HG03565 (cell line): ENCODE measurements around the gene ATP6V0E1.
A peak's percentile ranks its signal among the peaks of the same experiment; 100 is the strongest.
"Not testable (repeated sequence)": the region's sequence is repeated elsewhere in the genome, so short reads cannot be mapped to it uniquely, and the experiment has no call there.

Experiments used
- ATAC-seq: cut with Tn5 transposase; IDR thresholded peaks from one replicate; pipeline ENCODE4 v1.9.1; 2021; ENCODE audit warnings: mild to moderate bottlenecking, moderate library complexity; ENCODE audit not compliant: unreplicated experiment

ATP6V0E1 gene

DNA sequence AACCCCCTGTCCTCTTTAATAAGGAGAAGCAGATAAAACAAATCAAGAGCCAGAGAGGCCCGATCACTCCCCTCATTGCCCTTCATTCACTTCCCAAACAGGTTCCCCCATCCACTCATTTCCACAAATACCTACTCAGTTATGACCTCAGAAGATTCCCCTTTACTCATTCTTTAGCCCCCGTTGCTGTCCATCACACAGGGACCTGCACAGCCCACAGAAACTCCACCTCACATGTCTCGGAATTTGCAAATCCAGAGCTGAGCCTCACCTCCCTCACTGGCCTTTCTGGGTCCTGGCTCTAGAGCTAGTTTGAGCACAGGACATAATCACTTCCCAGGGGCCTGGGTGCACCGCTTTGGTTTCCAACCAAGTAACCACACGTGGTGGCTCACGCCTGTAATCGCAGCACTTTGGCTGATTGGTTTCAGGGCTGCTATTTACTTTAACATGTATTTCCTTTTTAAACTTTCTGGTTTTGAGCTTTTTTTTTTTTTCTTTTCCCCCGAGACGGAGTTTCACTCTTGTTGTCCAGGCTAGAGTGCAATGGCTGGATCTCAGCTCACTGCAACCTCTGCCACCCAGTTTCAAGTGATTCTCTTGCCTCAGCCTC is 17.8 kb downstream of the ATP6V0E1 start:
- ATAC-seq = peak; percentile 53

DNA sequence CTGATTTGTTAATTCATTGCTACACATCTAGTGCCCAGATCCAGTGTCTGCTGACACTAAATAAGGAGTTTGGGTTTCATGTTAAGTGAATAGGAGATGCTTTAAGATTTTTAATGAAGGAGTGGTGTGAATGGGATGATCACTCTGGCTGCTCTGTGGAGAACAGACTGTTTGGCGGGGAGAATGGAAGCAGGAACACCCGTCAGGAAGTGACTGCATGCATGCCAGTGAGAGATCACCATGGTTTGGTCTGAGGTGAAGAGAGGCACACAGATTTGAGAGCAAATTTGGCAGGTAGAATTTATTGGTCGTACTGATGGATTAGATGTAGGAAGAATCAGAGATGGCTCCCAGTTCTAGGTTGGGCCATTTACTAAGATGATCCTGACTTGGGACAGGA is 19.8 kb downstream of the ATP6V0E1 start:
- no peak for ATAC-seq

DNA sequence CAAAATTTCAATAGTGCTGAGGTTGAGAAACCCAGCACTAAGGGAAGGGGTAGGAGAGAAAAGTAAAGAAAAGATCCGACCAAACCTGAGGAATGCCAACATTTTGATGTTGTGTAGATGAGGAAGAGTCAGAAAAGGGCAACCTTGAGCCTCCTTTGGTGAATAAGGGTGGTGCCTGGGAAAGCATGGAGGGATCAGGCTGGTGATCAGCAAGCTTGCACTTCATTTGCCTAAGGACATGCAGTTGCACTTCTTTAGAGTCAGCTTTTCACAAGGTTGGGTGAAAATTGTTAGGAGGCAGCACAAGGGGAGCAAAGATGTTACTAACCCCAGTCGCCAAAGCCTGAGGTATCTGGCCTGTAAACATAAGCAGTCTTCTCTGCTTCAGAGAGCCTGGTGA is 20.4 kb downstream of the ATP6V0E1 start:
- ATAC-seq = no peak

DNA sequence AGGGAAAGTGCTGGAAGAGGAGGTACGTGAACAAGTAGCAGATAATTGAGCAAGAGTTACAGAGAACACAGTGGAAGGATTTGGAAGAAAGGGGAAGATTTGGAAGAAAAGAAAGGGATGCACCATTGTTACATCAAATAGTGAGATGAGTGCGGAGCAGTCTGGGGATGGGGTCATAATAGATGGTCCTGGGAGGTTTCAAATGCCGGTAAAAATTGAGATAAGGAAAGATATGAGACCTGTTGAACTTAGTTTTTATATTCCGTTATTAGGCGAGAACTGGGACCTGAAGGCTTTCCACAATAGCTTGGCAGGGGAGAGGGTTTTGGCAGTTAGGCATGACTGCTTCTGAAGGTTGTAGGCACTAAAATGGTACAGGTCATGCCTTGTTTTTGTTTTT is 20.9 kb downstream of the ATP6V0E1 start:
- no peak for ATAC-seq

DNA sequence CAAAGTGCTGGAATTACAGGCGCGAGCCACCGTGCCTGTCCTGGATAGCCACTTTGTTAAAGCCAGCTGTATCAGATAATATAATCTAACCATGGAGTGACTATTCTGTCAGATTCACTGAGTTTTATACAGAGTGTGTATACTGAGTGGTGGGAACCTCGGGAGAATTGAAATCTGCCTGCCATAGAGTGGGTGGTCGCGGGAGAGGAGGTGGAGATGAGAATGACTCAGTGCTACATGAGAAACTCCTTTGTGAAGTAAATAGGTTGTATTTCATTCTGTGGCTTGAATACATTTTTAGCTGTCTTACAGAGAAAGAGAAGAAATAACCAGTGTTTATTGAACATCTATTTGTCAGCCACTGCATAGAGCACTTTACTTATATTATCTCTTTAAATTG is 26.4 kb downstream of the ATP6V0E1 start:
- ATAC-seq = no peak

DNA sequence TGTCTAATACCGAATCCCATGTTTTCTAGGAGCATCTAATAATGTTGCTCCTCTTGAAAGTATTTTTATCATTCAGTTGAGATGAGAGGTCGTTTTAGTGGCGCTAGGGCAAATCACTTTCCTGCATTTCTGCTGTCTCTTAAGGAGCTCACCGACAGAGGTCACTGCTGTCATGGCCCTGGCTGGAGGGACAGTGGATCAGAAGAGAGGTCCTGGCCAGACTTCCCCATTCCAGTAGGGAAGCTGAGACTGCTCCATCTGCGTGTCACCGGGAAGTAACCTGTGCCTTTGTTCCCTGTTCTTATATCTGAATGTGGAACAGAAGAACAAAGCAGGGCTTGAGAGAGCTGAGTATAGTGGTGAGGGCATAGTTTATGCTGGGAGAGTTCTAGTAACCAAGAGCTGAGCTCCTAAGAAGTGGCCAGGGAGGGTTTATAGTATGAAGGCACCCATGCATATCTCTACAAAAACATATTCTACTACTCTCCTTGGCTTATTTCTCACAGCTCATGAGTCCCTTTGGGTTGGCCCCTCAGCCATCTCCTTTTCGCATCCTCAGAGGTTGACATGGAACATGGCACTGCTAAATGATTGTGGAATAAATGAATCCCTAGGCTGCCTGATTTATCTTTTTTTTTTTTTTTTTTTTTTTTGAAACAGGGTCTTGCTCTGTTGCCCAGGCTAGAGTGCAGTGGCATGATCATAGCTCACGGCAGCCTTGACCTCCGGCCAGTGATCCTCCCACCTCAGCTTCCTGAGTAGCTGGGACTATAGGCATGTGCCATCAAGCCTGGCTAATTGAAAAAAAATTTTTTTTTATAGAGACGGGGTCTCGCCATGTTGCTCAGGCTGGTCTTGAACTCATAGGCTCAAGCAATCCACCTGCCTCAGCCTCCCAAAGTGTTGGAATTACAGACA is 27.2 kb downstream of the ATP6V0E1 start:
- ATAC-seq = no peak

DNA sequence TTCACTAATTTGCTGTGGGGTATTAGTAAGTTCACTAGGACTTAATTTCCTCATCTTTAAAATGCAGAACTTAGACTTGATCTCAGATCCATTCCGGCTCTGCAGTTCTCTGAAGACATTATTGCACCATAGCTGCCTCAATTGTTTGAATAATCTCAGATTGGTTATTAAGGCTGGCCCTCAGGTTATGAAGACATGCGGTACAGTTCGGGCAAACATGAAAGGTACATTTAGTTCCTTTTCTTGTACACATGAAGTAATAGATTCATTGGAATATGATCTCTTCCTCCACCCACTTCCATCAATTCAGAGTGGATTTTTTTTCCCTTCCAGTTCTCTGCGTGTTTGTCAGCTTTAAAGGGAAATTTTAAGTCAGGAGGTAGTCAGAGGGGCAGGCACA is 28.0 kb downstream of the ATP6V0E1 start:
- ATAC-seq = no peak

DNA sequence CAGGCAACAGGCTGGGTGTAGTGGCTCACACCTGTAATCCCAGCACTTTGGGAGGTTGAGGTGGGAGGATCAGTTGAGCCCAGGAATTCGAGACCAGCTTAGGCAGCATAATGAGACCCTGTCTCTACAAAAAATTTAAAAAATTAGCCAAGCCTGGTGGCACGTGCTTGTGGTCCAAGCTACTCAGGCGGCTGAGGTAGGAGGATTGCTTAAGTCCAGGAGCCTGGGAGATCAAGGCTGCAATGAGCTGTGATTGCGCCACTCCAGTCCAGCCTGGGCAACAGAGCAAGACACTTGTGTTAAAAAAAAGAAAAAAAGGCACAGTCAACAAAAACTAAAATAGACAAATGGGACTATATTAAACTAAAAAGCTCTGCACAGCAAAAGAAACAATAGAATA is 29.3 kb downstream of the ATP6V0E1 start:
- no peak for ATAC-seq

DNA sequence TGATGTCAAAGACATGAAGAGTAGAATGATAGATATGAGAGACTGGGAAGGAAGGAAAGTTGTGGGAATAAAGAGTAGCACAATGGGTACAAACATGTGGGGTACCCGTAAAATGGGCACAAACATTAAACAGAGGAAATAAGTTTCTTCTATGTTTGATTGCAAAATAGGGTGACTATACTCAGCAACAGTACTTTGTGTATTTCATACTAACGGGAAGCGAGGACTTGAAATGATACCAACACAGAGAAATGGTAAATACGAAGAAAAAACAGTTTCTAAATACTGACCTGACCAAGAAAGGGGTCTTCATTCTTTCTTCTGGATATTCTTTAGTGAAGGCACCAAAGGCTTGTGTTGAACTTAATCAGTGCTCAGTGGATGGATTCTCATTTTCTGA is 31.1 kb downstream of the ATP6V0E1 start:
- ATAC-seq = no peak

DNA sequence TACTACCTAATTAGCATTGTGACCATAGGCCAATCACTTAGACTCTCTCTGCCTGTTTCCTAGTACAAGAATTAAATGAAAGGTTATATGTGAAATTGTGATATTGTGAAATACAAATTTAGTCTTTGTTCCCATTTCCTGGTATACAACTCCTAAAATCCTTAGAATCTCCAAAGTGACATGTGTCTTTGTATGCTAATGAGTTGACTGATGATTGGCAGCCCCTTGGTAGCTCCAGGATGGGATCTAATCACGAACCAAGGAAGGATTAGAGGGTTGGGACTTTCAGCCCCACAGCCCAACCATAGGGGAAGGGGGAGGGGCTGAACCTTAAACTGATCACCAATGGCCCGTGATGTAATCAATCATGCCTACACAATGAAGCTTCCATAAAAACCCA is 31.6 kb downstream of the ATP6V0E1 start:
- ATAC-seq = no peak

DNA sequence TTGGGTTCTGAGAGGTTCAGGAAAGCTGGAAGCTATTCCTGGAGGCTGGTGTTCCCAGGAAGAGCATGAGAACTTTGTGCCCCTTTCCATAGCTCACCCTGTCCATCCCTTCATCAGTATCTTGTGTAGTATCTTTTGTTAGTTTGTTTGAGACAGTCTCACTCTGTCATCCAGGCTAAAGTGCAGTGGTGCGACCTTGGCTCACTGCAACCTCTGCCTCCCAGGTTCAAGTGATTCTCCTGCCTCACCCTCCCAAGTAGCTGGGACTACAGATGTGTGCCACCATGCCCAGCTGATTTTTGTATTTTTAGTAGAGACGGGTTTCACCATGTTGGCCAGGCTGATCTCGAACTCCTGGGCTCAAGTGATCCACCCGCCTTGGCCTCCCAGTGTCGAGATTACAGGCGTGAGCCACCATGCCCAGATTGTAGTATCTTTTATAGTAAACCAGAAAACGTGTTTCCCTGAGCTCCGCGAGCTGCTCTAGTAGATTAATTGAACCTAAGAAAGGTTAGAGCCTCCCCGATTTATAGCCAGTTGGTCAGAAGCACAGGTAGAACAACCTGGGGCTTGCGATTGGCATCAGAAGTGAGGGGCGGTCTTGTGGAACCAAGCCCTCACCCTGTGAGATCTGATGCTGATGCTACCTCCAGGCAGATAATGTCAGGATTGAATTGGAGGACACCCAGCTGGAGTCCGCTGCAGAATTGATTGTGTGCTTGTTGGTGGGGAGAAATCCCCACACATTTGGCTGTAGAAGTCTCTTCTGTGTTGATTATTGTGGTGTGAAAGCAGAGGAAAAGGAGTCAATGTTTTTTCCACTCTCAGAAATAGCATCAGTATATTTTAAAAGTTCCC is 32.3 kb downstream of the ATP6V0E1 start:
- no peak for ATAC-seq

DNA sequence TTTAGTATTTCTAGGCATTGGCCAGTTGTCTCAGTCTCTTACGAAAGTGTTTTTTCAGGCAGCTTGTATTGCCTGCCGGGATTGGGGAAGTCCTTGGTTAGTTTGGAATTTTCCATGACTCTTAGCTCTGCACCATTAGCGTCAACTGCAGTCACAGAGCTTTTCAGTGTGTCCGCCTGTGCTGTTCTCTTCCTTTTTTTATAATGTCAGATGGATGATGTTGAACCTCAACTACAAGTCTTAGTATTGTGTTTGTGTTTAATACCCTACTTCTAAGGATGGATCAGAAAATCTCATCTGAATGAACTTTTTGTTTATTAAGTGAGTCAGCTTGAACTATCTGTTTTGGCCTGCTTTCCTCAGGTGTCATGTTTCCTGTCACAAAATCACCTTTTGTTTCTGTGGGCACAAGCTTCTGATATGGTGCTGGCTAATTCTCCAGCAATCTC is 33.1 kb downstream of the ATP6V0E1 start:
- ATAC-seq = no peak

DNA sequence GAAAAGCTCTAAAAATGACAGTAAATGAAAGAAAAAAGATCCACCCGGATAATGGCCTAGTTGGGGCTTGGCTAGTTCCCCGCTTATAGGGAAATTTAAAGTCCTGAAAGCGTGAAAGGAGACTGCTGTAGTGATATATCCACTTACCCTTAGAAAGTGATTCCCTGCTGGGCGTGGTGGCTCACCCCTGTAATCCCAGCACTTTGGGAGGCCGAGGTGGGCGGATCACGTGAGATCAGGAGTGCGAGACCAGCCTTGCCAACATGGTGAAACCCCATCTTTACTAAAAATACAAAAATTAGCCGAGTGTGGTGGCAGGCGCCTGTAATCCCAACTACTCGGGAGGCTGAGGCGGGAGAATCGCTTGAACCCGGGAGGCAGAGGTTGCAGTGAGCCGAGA is 33.5 kb downstream of the ATP6V0E1 start:
- ATAC-seq = not testable (repeated sequence)

DNA sequence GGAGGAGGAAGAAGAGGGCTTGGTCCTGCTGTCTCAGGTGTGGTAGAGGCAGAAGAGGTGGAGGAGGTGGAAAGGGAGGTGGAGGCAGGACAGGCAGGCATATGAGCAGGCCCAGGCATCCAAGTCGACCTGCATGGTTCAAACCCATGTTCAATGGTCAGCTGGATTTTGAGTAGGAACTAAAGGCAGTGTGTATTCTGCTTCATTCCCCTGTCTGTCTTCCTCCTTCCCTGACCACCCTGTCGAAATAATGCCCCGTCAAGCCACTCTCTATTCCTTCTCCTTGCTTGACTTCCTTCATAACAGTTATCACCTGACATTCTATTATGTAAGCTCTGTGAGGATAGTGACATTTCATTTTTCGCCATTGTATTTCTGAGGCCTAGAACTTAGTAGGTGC is 34.8 kb downstream of the ATP6V0E1 start:
- ATAC-seq = no peak

DNA sequence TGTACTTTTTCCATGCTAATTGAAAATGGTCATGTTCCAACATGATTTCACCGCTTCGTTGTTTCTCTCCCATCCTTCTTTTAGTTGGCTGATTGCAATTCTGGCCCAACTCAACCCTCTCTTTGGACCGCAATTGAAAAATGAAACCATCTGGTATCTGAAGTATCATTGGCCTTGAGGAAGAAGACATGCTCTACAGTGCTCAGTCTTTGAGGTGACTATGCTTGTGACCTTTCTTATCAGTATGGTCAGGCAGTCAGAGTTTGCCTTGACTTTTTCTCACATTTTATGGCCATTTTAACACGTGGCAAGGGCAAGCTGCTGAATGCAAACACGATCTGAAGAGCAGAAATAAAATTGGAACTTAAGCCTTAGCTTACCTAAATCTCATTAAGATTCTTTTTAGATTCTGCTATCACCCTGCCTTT is 36.6 kb downstream of the ATP6V0E1 start:
- no peak for ATAC-seq

DNA sequence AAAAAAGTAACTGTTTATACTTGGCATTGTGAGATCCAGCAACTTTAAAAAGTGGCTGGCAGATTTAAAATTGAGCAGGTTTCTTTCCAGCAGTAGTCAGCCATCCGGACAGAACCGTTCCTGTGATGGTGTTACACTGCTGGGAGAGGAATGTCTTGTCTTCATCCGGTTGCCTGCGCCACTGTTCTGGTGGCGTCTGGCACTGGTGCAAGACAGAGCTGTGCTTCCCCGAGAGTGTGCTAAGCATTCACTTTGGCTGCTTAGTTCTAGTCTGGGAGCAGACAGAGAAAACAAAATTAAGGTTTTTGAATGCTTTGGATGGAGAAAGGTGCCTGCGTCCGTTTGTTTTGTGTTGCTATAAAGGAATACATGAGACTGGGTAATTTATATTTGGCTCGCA is 37.1 kb downstream of the ATP6V0E1 start:
- ATAC-seq = no peak

DNA sequence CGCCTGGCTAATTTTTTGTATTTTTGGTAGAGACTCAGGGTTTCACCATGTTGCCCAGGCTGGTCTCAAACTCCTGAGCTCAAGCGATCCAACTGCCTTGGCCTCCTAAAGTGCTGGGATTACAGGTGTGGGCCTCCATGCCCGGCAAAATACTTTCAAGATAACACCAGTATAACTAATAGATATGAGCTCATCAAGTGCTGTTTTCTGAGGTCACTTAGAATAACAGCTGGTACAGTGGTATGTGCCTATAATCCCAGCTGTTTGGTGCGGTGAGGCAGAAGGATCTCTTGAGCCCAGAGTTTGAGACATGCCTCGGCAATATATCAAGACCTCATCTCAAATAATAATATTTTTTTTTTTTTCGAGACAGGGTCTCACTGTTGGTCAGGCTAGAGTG is 42.1 kb downstream of the ATP6V0E1 start:
- ATAC-seq = no peak

DNA sequence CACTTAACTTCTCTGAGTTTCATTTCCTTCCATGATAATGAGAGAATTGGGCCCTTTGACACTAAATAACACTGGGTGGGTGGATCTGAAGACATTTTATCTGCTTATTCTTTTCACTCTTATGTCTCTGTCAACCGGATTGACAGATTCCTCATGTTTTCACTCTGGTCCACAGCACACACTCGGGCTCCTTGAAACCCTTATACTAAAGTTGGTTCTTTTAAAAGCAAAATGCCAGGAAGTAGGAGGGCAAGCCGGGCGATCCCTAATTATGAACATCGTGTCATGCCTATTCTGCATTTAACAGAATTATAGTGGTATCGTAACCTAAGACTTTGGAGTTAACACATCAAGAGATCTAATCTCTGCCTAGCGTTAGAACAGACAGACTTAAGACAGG is 44.3 kb downstream of the ATP6V0E1 start:
- ATAC-seq = no peak

DNA sequence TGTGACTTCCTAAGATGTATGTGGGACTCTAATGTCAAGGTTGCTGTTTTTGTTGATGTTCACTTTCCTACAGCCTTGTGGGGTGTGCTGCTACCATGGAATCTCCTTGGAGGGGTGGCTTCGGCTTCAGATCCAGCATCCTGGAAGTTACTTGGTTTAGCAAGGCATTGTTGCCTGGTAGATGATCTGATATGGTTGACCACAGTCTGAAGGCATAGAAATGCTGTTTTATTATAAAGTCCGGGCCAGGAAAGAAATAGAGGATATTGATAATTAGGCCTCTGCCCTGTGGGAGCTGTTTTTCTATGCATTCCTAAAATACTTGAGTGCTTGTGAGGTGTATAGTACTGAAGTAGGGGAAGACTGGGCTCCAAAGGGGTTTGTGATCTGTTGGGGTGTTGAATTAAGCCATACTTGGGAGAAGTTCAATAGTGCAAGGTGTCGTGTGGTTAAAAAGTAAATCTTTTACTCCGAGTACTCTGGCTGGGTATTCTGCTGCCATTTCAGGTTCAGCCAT is 45.3 kb downstream of the ATP6V0E1 start:
- ATAC-seq = no peak

DNA sequence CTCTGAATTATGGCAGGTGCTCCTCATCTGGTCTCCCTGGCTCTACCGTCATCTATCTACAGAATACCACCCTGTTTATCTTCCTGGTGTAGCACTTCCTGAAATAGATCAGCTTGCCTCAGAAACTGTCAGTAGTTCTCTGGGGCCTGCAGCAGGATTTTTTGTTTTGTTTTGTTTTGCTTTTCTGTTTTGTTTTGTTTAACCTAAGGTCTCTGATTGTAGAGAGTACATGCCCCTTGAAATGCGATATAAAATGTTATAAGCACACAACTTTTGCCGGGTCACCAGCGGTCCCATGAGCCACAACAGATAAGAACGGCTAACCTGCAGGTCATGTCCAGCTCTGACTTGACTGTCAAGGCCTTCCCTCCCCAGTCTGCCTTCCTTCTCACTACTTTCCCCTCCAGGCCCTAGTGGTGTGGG is 45.9 kb downstream of the ATP6V0E1 start:
- ATAC-seq = no peak

DNA sequence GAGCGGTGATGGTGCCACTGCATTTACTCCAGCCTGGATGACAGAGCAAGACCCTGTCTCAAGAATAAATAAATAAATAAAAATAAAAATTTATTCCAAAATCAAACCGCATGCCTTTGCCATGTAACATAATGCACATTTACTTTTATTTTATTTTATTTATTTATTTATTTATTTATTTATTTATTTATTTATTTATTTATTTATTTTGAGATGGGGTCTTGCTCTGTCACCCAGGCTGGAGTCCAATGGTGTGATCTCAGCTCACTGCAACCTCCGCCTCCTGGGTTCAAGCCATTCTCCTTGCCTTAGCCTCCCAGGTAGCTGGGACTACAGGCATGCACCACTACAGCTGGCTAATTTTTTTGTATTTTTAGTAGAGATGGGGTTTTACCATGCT is 48.5 kb downstream of the ATP6V0E1 start:
- ATAC-seq = not testable (repeated sequence)
